Measurements from ENCODE around the gene OLFM3. TPM values are rescaled to one million over a fixed set of nuclear protein-coding genes. Genes with fewer than 3 reads are reported as not detected.

The OLFM3 gene
- total RNA-seq, 1 donor, result not detected

DNA sequence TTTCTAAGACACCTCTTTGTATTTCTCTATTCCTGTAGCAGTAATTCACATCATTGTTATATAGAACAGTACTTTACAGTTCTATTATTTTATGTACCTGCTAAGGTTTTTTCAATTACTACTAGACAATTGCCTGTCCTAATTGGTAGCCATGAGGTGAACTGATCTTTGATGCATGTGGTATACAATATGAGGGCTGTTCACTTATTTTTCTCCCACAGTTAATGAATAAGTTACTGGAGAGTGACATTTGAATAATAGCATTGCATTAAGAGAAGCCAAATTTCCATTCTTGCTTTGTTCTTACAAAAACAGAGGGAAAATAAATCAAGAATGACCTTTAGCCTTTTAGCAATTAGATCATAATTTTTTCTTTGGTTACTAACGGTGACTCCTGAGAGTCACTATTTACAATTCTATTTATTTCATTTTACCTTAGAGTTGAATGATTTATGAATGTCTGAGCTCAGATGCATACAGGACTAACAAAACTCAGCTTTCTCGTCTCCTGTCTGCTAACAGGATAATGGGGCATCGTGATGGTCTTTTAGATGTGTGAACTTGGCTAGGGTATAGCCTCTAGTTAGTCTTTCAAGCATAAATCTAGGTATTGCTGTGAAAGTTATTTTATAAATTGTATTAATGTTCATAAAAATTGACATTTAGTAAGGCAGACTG lies 54.1 kb downstream of the OLFM3 start:
- TF ChIP-seq, protein P1, sequence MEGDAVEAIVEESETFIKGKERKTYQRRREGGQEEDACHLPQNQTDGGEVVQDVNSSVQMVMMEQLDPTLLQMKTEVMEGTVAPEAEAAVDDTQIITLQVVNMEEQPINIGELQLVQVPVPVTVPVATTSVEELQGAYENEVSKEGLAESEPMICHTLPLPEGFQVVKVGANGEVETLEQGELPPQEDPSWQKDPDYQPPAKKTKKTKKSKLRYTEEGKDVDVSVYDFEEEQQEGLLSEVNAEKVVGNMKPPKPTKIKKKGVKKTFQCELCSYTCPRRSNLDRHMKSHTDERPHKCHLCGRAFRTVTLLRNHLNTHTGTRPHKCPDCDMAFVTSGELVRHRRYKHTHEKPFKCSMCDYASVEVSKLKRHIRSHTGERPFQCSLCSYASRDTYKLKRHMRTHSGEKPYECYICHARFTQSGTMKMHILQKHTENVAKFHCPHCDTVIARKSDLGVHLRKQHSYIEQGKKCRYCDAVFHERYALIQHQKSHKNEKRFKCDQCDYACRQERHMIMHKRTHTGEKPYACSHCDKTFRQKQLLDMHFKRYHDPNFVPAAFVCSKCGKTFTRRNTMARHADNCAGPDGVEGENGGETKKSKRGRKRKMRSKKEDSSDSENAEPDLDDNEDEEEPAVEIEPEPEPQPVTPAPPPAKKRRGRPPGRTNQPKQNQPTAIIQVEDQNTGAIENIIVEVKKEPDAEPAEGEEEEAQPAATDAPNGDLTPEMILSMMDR (IDR thresholded peaks at IDR 0.05; ENCODE audit: extremely low read depth, low read depth, low read length), result no peak
- no peaks in the 10 kb centered on the region for H4K20me1 ChIP-seq (ENCODE audit: insufficient read depth, low read length)
- H3K36me3 ChIP-seq (ENCODE audit: insufficient read depth, low read length), result no peaks in the 10 kb centered on the region
- no peaks in the 10 kb centered on the region for H3K4me1 ChIP-seq (ENCODE audit: insufficient read depth, low read length)
- H3K4me3 ChIP-seq (ENCODE audit: insufficient read depth, low read length), result no peak overlapping the region
- H2AFZ ChIP-seq (ENCODE audit: low read length), result no peak overlapping the region
- no peak for DNase-seq (ENCODE audit: insufficient read length, low spot score, missing footprints)
- H3K4me2 ChIP-seq (ENCODE audit: insufficient read depth, low read length), result no peak overlapping the region
- no peak overlapping the region for H3K27ac ChIP-seq (ENCODE audit: low read depth, low read length)
- no peaks in the 10 kb centered on the region for H3K79me2 ChIP-seq (ENCODE audit: insufficient read depth, low read length)
- no peaks in the 10 kb centered on the region for H3K9me3 ChIP-seq (ENCODE audit: low read depth, low read length)
- no peaks in the 10 kb centered on the region for H3K27me3 ChIP-seq (ENCODE audit: insufficient read depth, low read length)

DNA sequence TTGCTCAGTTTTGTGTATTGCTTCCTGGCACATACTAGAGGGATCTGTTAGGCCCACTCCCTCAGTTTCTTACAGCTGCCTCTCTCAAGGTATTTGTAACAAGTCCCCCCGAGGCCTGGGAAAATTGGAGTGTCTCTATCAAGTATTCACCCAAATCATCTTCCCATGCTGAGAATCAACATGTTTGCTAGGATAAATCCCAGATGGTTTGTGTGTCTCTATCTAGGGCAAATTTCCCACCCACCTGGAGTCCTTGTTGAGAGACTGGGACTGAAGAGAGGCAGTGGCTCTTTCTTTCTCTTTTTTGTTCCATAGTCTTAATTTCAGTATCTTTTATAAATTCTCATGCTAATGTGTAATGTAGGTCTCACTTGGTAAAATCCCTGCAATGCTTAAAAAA lies 58.0 kb downstream of the OLFM3 start:
- H3K27ac ChIP-seq (ENCODE audit: low read depth, low read length), result no peak overlapping the region
- no peaks in the 10 kb centered on the region for H3K36me3 ChIP-seq (ENCODE audit: insufficient read depth, low read length)
- no peaks in the 10 kb centered on the region for H3K79me2 ChIP-seq (ENCODE audit: insufficient read depth, low read length)
- H4K20me1 ChIP-seq (ENCODE audit: insufficient read depth, low read length), result no peaks in the 10 kb centered on the region
- no peak overlapping the region for H2AFZ ChIP-seq (ENCODE audit: low read length)
- no peak for DNase-seq (ENCODE audit: insufficient read length, low spot score, missing footprints)
- no peaks in the 10 kb centered on the region for H3K4me1 ChIP-seq (ENCODE audit: insufficient read depth, low read length)
- H3K27me3 ChIP-seq (ENCODE audit: insufficient read depth, low read length), result no peaks in the 10 kb centered on the region
- TF ChIP-seq, protein P1 (IDR thresholded peaks at IDR 0.05; ENCODE audit: extremely low read depth, low read depth, low read length), result no peak
- H3K4me2 ChIP-seq (ENCODE audit: insufficient read depth, low read length), result no peak overlapping the region
- no peak overlapping the region for H3K4me3 ChIP-seq (ENCODE audit: insufficient read depth, low read length)
- no peaks in the 10 kb centered on the region for H3K9me3 ChIP-seq (ENCODE audit: low read depth, low read length)

DNA sequence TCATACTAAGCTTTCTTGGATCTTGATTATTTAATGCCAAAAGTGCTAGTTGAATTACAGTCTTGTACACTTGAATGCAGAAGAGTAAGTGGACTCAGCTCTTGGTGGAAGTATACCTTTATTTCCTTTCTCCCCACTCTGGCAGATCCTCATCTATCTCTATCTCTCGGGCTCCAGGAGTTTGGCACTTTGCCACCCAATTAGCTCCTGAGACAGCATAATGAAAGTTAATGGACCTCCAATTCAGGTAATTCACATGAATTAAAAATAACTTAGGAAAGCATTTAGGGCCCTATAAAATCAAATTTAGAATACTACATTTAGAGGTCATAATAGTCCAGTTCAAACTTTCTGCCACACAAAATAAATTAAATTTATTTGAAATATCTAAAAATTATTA lies 67.4 kb downstream of the OLFM3 start:
- no peak overlapping the region for H3K27ac ChIP-seq (ENCODE audit: low read depth, low read length)
- no peak for DNase-seq (ENCODE audit: insufficient read length, low spot score, missing footprints)

DNA sequence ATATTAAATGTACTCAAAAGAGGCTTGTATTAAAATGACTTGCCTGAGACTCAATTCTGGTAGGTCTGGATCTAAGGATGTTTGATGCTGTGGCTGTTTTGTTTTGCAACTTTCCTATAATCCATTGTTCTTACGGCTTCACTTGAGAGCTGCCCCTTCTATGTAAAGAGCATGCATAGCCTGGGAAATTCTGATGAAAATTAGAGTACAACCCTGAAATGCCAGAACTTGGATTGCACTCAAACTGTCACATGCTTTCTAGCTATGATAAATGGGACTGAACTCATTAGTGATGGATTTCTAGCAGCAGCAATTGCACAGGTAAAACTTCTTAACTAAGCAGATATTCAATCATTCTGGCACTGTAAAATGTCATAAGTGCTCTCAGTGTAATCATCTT lies 67.9 kb downstream of the OLFM3 start:
- Histone ChIP-seq H3K27ac (ENCODE audit: low read depth, low read length) (no peak overlapping the region), H3K4me1 (ENCODE audit: insufficient read depth, low read length) (no peaks in the 10 kb centered on the region), H3K36me3 (ENCODE audit: insufficient read depth, low read length) (no peaks in the 10 kb centered on the region), H3K4me2 (ENCODE audit: insufficient read depth, low read length) (no peak overlapping the region), H2AFZ (ENCODE audit: low read length) (no peak overlapping the region), H4K20me1 (ENCODE audit: insufficient read depth, low read length) (no peaks in the 10 kb centered on the region), H3K27me3 (ENCODE audit: insufficient read depth, low read length) (no peaks in the 10 kb centered on the region), H3K79me2 (ENCODE audit: insufficient read depth, low read length) (no peaks in the 10 kb centered on the region), H3K9me3 (ENCODE audit: low read depth, low read length) (no peaks in the 10 kb centered on the region), H3K4me3 (ENCODE audit: insufficient read depth, low read length) (no peak overlapping the region)
- TF ChIP-seq, protein P1 (IDR thresholded peaks at IDR 0.05; ENCODE audit: extremely low read depth, low read depth, low read length), result no peak
- no peak for DNase-seq (ENCODE audit: insufficient read length, low spot score, missing footprints)

More for the DNA sequence above, 67.4 kb downstream of the OLFM3 start:
- H3K4me2 ChIP-seq (ENCODE audit: insufficient read depth, low read length), result no peak overlapping the region
- H3K36me3 ChIP-seq (ENCODE audit: insufficient read depth, low read length), result no peaks in the 10 kb centered on the region
- H3K79me2 ChIP-seq (ENCODE audit: insufficient read depth, low read length), result no peaks in the 10 kb centered on the region
- H3K4me3 ChIP-seq (ENCODE audit: insufficient read depth, low read length), result no peak overlapping the region
- no peaks in the 10 kb centered on the region for H3K9me3 ChIP-seq (ENCODE audit: low read depth, low read length)
- no peaks in the 10 kb centered on the region for H3K4me1 ChIP-seq (ENCODE audit: insufficient read depth, low read length)
- H4K20me1 ChIP-seq (ENCODE audit: insufficient read depth, low read length), result no peaks in the 10 kb centered on the region
- TF ChIP-seq, protein P1 (IDR thresholded peaks at IDR 0.05; ENCODE audit: extremely low read depth, low read depth, low read length), result no peak
- no peak overlapping the region for H2AFZ ChIP-seq (ENCODE audit: low read length)
- no peaks in the 10 kb centered on the region for H3K27me3 ChIP-seq (ENCODE audit: insufficient read depth, low read length)

Data from osteoblast (primary cell).